ENCODE measurements around the gene BIN2.
"Not testable (repeated sequence)": the region's sequence is repeated elsewhere in the genome, so short reads cannot be mapped to it uniquely, and the experiment has no call there.

The BIN2 gene

GRCh38 chr12:51259600-51259999 lies 64.4 kb downstream of the BIN2 start:
- DNase-seq (ENCODE audit: low read depth): not testable (repeated sequence)

- no peak for DNase-seq (ENCODE audit: low read depth)
Measured at GRCh38 chr12:51254536-51254935, 69.4 kb downstream of the BIN2 start.

DNA sequence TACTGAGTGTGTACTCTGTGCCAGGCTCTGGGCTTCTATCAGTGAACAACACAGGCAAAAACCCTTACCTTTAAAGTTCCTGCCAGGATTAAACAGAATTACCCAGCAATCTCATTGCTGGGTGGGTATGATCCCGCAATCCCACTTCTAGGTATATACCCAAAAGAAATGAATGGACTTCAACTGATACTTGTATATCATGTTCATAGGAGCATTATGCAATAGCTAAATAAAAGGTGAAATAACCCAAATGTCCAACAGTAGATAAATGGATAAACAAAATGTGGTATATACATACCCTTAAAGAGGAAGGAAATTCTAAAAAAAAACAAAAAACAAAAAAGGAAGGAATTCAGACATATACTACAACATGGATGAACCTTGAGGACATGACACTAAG lies 70.7 kb downstream of the BIN2 start:
- no peak for DNase-seq (ENCODE audit: low read depth)

- DNase-seq (ENCODE audit: low read depth): no peak
Measured at GRCh38 chr12:51247523-51248206, 76.3 kb downstream of the BIN2 start.

DNA sequence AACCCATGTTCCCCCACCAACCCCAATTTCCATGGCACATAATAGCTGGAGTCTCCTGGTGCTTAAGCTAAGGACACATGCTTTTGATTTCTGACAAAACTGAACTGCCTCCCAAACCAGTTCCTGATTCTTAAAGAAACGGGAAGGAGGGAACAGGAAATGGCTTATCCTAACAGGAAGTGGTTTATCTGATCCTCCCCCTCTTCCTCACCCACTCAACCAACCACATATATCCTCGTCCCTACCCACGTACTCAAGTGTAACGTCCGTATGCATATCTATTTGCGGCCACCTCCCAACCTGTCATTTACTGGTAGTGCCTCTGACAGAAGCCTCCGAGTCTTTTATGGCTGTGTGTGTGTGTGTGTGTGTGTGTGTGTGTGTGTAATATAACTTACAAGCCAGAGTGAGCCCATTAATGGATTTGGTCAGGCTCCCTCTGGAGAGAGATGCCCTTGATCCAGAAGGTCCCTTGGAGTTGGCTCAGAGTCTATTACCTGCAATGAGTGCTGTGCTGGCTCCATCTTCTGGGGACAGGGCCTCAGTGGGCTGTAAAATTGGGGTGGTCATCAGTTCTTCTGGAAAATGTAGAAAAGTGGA lies 77.6 kb downstream of the BIN2 start:
- peak; percentile 77 for DNase-seq (ENCODE audit: low read depth)

- DNase-seq (ENCODE audit: low read depth): no peak
Measured at GRCh38 chr12:51245476-51246253, 78.3 kb downstream of the BIN2 start.

DNA sequence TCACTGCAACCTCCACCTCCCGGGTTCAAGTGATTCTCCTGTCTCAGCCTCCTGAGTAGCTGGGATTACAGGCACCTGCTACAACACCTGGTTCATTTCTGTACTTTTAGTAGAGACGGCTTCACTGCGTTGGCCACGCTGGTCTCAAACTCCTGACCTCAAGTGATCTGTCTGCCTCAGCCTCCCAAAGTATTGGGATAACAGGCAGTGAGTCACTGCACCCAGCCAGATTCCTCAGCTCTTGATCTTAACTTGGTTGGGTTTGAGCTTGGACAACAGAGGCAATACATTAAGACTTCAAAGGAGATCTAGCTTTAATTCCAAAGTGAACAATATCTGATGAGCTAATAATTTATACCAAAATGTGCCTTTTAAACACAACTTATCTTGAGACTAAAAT lies 79.7 kb downstream of the BIN2 start:
- peak; percentile 50 for DNase-seq (ENCODE audit: low read depth)

GRCh38 chr12:51242876-51243275 lies 81.1 kb downstream of the BIN2 start:
- no peak for DNase-seq (ENCODE audit: low read depth)

GRCh38 chr12:51242120-51242519 lies 81.9 kb downstream of the BIN2 start:
- no peak for DNase-seq (ENCODE audit: low read depth)

DNA sequence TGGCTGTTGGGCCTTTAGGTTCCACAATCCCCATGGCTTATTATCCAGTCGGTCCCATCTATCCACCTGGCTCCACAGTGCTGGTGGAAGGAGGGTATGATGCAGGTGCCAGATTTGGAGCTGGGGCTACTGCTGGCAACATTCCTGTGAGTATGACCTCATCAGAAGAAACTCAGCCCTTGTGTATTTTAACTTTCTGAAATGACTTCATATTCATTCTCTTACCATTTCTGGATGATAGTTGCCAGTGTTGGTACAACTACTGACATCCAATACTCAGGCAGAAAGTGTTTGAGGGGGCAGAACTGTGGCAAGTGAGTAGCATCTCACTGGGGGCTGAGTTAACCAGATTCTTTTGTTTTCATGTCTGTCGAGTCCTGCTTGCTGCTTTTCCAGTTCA lies 83.0 kb downstream of the BIN2 start:
- peak; percentile 63 for DNase-seq (ENCODE audit: low read depth)

DNA sequence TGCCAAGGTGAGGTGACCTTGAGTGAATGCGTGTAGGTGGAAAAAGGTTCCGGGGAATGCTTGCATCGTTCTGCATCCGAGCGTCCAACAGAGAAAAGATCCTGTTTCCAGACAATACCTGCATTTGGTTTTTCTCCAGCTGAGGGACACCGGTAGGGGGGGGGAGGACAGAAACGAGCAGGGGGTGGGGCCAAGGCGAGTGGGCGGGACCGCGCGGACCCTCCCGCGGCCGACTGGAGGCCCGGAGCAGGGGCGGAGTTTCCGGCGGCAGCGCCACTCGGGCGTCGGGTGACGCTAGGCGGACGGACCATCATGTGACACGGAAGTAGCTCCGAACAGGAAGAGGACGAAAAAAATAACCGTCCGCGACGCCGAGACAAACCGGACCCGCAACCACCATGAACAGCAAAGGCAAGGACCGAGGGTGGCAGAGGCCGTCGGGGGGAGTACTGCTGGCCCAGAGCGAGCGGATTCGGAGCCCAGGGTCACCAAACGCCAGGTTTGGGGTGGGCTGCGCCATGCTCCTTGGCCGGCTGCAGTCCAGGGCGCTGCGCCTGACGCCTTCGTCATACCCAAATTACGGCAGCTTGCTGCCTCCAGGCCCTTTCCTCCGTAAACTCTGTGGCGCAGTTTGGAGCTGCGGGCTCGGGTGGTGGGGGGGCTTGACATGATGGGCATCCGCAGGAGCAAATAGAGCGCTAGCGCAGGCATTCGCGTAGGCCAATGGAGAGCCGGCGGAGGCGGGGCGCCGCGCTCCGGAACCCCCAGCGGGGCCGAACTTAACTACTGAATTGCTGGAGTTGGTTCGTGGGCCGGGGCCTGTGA lies 85.3 kb downstream of the BIN2 start, which contains the start of gene DAZAP2:
Gene DAZAP2 (plus strand): TSS at position 317 of the 825 bp plus-strand sequence. CDS start 82 bp downstream, at position 399.
- DNase-seq (ENCODE audit: low read depth): peak; percentile 97

GRCh38 chr12:51238037-51238509 lies 85.9 kb downstream of the BIN2 start:
- no peak for DNase-seq (ENCODE audit: low read depth)

DNA sequence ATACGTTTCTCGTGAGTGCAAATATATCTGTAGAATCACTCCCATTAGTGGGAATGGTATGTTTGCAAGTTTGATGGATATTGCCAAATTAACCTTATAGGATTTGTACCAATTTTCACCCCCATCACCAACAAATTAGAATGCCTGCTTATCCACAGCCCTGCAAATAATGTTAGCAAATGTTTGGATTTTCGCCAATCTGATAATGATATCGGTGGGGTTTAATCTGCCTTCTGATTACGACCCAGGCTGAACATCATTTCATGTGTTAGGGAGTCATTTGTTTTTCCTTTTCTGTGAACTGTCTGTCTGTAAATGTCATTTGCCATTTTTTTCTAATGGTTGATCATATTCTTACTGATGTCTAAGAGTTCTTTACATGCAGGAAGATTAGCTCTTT lies 89.4 kb downstream of the BIN2 start:
- no peak for DNase-seq (ENCODE audit: low read depth)

- no peak for DNase-seq (ENCODE audit: low read depth)
Measured at GRCh38 chr12:51232642-51233041, 91.3 kb downstream of the BIN2 start.
